Gastrocnemius medialis (tissue), 4 donors: Measurements from ENCODE around the gene KEL.

ENCODE experiments used
- POLR2A ChIP-seq, 2 donors: fragments of 450-650 bp; IDR thresholded peaks; one replicate each; pipeline ENCODE4 v1.6.1; 2017; ENCODE audit warnings: antibody characterized with exemption in 2 of 2, mild to moderate bottlenecking in 2 of 2, moderate library complexity in 2 of 2
- TF ChIP-seq, protein P1 (sequence below), 5 experiments: fragments of 450-650 bp in 3 of 5; fragments of 200-600 bp in 2 of 5; sonication (generic) in 2 of 5; IDR thresholded peaks in 4 of 5; conservative IDR thresholded peaks in 1 of 5; 1 replicate in 4 of 5; 2 replicates in 1 of 5; pipeline ENCODE4 v1.5.1; 2016 to 2019; ENCODE audit warnings: antibody characterized with exemption in 5 of 5, mild to moderate bottlenecking in 3 of 5, moderate library complexity in 3 of 5

DNA sequence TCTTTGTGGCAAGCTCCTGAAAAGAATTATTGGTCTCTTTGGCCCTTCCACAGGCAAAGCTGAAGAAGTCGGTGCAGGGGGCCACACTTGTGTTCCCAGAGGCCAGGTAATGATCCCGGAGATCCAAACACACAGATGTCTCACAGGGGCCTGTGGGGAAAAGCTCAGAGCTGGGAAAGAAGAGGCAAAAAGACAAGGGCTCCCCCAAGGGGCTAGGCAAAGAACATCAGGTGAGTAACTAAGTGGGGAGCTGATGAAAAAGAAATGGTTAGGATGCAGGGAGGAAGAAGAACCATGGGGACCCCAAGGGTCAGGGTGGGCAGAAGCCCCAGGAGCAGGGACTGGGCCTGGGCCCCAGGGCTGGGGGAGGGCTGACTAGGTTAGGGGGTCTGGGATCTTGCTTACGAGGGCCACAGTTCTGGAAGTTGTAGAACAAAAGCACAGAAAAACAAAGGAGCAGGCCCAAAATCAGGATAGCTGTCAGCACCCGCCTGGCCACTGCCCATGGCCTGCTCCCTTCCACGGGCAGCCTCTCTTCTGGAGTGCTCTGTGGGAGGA, 1.1 kb downstream of the KEL start:
- TF ChIP-seq, protein P1, sequence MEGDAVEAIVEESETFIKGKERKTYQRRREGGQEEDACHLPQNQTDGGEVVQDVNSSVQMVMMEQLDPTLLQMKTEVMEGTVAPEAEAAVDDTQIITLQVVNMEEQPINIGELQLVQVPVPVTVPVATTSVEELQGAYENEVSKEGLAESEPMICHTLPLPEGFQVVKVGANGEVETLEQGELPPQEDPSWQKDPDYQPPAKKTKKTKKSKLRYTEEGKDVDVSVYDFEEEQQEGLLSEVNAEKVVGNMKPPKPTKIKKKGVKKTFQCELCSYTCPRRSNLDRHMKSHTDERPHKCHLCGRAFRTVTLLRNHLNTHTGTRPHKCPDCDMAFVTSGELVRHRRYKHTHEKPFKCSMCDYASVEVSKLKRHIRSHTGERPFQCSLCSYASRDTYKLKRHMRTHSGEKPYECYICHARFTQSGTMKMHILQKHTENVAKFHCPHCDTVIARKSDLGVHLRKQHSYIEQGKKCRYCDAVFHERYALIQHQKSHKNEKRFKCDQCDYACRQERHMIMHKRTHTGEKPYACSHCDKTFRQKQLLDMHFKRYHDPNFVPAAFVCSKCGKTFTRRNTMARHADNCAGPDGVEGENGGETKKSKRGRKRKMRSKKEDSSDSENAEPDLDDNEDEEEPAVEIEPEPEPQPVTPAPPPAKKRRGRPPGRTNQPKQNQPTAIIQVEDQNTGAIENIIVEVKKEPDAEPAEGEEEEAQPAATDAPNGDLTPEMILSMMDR (IDR thresholded peaks at IDR 0.05 in 4 of 5, conservative IDR thresholded peaks at IDR 0.05 in 1 of 5): no peak
- no peak for TF ChIP-seq POLR2A (IDR thresholded peaks at IDR 0.05)
